ENCODE measurements around the gene TMF1.

- TF ChIP-seq CTCF (IDR thresholded peaks at IDR 0.05 in 8 of 11, conservative IDR thresholded peaks at IDR 0.05 in 3 of 11): no peak
- no peak for TF ChIP-seq POLR2A (IDR thresholded peaks at IDR 0.05)
- TF ChIP-seq POLR2AphosphoS5 (IDR thresholded peaks at IDR 0.05): peak in 2 of 3 donors; percentile 4 to 23
Observed at GRCh38 chr3:69012800-69013252, 39.3 kb downstream of the TMF1 start.
